NCI-H82 treated with DMSO at 0.1 percent for 48 hours (cell line): ENCODE results near the gene PTPRD.

Experiments
- DNase-seq: peaks from one replicate; lab custom pipeline; 2025; ENCODE audit not compliant: unreplicated experiment; lab: John Stamatoyannopoulos, UW

The PTPRD gene

GRCh38 chr9:10612641-10613398, at the start of gene PTPRD:
Gene PTPRD (minus strand): TSS chr9:10613002.
- peak; percentile 16 for DNase-seq

DNA sequence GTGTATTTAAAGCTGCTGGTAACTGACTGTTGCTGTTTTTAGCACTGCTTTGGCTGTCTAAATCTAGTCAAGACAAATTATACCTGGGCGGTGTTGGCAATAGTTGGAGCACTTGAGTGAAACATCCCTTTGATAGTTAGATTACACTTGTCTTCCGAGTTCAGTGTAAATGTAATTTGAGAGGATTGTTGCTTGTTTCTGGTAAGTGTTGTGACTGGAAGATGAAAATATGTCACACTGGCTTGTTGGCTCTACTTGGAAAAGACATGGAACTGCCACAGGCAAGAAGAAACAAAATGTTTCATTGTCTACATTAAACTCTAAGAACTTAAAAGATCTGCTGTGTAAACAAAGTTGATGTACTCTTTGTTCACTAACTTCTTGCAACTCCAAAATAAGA, 49.2 kb upstream of the PTPRD start:
- no peak for DNase-seq

DNA sequence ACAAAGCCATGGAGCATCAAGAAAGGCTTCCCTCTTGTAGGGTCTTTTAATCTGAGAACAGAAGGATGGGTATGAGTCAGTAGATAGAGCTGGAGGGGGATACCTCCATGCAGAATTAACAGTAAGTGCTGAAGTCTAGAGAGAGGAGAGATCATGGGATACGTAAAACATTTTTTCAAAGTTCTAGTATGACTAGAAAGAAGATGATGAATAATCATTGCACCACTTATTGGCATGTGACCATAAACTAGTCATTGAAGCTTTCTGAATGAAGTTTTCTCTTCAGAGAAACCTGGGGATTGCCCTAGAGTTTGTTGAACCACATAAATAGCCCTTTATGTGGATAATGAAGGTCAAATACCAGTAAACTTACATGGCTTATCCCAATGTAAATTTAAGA, 48.6 kb upstream of the PTPRD start:
- DNase-seq, result no peak

DNA sequence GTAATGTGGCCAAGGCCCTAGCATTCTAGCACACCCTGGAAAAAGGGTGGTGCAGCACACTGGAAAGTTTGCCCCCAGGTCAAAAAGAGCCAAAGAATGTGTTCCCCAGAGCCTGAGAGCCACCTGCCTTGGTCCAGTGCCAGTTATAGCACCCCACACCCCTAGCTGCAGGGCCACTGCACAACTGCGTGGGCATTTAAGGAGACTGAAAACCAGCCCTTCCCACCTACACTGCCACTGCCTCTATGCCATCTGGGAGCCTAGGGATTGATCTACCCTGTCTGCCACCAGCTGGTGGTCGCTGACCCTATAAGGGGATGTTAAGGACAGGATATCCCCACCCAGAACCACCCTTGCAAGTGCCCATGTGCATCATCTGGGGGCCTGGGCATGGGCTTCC, 38.2 kb upstream of the PTPRD start:
- DNase-seq, result no peak

DNA sequence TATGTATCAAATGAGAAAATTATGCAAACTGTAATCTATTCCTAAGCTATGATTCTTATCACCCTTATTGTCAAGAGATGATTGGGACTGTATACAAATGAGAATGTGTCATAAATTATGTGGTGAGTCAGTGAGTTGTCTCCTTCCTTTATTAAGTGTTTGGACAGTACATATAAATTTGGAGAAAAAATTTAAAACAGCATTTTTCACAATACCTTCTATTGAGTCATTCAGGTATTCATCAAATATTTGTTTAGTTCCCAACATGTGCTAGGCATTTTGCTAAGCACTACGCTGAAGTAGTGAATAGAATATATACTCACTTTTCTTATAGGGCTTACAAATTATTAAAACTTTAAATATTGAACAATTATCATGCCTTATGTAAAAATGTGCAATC, 36.3 kb upstream of the PTPRD start:
- DNase-seq, result no peak

DNA sequence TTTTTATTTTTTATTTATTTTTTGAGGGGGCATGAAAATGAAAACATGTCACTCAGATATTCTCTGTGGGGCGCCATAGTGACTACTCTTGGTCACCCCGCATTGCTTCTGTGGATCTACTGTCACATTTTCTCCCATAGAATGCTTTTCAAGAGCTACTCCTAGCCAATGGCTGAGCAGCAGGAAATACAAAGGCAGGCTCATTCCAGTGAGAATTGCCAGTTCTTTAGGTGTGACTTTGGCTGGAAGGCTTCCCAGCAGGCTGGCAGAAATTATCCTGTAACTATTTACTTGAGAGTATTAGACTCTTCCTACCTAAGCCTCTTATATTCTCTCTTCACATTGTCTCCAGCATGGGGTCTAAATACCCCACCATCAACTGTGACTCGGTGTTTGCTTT, 21.0 kb upstream of the PTPRD start:
- no peak for DNase-seq

GRCh38 chr9:10614196-10614800, 1.5 kb upstream of the PTPRD start:
- no peak for DNase-seq

GRCh38 chr9:10613419-10613818, 617 bp upstream of the PTPRD start:
- DNase-seq, result no peak

GRCh38 chr9:10605388-10605787, 7.4 kb downstream of the PTPRD start:
- DNase-seq, result no peak

DNA sequence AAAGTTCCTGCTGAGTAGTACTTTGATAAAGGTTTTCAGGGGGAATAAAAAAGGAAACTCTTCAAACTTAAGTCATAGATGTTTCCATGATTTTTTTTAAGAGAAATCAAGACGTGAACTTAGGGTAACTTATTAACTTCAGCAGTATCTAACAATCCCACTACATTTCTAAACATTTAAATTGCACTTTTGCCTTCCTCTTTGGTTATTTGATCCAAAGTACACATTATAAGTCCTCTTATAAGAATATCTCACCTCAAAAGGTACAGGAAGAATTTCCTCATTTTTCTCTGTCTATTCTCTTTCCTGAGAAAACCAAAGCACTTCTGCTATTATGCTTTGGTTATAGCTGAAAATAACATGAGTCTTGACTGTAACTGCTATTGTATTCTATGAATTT, 7.9 kb downstream of the PTPRD start:
- DNase-seq, result no peak

- DNase-seq, result no peak
These were observed 15.0 kb downstream of the PTPRD start for GRCh38 chr9:10597801-10598200.

- no peak for DNase-seq
These were observed 18.3 kb downstream of the PTPRD start for GRCh38 chr9:10594482-10594881.

GRCh38 chr9:10586407-10586806, 26.4 kb downstream of the PTPRD start:
- no peak for DNase-seq

DNA sequence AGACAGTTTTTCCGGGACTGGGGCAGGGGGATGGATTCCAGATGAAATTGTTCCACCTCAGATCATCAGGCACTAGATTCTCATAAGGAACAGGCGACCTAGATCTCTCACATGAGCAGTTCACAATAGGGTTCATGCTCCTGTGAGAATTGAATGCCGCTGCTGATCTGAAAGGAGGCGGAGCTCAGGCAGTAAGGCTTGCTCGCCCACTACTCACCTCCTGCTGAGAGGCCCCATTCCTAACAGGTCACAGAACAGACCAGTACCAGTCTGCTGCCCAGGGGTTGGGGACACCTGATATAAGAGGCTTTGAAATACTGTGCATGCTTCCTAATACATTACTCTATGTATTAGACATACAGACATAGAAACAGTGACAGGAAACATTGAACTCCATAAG, 41.1 kb downstream of the PTPRD start:
- no peak for DNase-seq

DNA sequence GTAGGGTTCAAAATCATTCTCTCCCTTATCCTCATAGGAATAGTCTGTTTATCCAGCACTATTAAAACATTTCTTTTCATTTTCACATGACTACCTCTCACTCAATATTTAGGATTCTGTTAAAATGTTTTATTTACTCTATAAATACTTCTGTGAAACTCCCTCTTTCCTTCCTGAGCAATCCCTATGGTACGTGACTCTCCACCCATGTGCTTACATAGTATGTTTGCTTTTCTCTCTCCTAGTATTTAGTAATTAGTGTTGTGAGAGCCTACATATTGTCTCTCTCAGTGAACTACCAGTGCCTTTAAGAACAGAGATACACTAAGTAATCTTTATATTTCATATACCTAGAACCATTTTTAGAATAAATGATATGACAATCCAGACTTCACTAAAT, 46.0 kb downstream of the PTPRD start:
- no peak for DNase-seq

GRCh38 chr9:10562581-10563343, 50.0 kb downstream of the PTPRD start:
- no peak for DNase-seq

DNA sequence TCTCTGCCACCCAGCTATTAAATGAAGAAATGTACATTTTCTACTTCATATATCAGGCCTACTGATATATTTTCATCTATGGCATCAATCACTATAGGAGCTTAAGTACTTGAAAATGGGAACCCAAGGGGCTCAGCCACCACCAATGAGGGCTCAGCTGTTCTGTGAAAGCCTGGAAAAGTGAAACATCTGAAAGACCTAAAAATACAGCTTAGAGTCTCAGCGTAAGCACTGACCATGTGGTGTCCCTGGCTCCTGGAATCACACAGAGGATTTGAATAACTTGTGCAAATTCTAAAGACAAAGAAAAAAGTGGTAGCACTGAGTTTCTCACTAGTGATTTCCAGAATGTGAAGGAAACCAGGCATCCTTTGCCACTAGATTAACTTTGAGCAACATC, 64.5 kb downstream of the PTPRD start:
- DNase-seq, result no peak

DNA sequence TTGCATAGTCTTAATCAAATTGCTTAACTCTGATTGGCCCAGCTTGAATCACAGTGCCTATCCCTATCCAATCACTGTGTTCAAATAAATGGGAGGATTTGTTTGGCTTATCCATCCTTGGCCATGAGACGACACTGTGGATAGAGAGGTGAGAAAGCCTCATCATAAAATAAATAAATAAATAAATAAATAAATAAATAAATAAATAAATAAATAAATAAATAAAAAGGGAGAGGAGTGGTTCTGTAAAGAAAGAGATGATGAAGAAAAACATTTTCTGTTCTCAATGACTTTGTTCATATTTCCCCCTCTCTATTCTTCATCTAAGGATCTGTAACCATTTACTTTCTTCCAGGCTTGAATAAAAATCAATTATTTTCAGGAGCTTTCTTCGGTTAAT, 74.7 kb downstream of the PTPRD start:
- DNase-seq, result no peak

DNA sequence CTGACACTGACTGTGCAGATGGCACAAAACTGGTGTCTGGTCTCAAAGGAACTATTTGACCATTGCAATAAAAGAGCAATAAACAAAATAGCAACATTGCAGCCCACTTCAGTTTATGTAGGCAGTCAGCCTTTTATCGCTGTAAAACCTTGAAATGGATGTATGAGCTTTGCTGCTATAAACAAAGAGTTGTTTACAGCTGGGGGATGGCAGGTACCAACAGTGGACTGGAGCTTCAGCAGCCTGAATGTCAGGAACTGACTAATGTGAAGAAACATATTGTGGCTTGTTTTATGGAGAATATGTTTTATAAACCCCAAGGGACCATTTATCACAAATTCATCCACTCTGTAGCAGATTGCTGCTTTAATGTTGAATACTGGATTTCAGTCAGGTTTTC, 78.0 kb downstream of the PTPRD start:
- DNase-seq, result no peak

GRCh38 chr9:10525972-10526371, 86.8 kb downstream of the PTPRD start:
- DNase-seq, result no peak

GRCh38 chr9:10523164-10523563, 89.6 kb downstream of the PTPRD start:
- no peak for DNase-seq

GRCh38 chr9:10512144-10512543, 100.7 kb downstream of the PTPRD start:
- DNase-seq, result no peak
